NCI-H748 (cell line): ENCODE measurements around the gene GABRB2.
"Not testable (repeated sequence)": the region's sequence is repeated elsewhere in the genome, so short reads cannot be mapped to it uniquely, and the experiment has no call there.

Experiments
- DNase-seq: peaks from one replicate; lab custom pipeline; 2025; ENCODE audit not compliant: unreplicated experiment; lab: John Stamatoyannopoulos, UW

Gene GABRB2

DNA sequence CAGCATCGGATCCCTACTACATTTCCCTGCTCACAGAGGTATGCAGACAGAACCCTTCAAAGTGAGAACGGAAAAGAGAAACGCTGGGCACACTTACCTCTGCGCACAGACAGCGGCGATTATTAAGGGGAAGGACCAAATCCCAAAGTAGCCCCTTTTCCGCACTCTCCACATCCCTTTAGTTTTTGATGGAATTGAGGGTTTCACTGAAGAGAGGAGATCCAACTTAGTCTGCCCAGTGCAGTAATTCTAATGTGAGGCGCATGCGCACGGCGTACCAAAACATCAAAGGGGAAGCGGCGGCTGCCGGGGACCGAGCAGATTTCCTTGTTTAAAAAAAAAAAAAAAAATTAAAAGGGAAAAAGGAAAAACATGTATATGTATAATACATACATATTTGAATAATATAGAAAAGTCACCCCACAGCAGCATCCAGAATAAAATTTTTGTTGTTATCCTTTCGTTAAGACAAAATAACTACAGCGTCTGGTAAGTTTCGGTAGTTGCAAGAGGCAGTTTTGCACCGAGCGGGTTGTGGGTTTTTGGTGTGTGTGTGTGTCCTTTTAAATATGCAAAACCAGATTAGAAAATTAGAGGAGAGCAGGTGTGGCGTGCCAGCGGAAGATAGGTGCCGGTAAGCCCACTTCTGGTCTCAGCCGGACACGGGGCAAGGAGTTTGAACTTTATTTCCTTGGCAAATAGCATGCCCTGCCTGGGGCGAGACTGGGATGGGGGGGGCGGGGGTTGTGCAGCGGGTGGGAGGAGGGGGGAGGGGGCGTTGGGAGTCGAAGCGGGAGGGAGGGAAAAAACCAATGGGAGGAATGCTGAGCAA lies at the start of gene GABRB2:
TSS of gene GABRB2 (minus strand) at position 256 of the 832 bp plus-strand sequence. CDS start at position 174, 82 bp downstream.
- peak; percentile 65 for DNase-seq

DNA sequence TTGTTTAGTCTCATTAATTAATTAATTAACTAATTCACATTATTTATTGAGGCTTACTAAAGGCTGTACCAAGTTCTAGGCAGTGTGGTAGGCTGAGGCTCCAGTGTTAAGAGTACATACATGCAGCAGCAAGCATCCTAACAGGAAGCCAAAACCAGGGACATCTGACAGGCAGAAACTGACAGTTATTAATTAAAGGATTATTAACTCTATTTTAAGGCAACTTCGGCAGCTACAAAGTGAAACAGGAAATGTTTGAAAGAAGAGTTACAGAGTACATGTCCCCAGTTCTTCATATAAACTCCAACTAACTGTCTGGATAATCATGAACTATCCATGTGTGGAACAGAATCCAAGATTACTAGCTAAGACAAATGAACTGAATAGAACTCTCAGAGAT lies 39.3 kb upstream of the GABRB2 start:
- DNase-seq, result no peak

DNA sequence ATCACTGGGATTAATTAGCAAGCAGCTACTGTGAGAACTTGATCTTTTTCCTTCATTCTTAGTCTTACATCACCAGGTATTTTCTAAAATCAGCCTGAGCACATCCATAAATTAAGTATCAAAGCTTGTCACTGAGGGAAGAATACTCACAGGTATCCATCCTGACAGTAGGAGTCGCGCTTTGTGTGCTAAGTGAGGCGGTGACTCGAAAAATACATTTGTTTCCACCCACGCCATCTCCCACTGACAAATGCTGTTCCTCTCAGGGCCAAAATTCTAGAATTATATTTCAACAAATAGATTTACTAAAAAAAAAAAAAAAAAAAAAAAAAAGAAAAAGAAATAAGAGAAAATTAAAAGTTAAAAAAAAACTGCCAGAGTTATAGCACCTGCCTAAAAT lies 34.1 kb upstream of the GABRB2 start:
- no peak for DNase-seq

GRCh38 chr5:161572914-161573313 lies 26.4 kb upstream of the GABRB2 start:
- DNase-seq, result no peak

- DNase-seq, result no peak
Observed at GRCh38 chr5:161566081-161566480, 19.6 kb upstream of the GABRB2 start.

GRCh38 chr5:161562446-161562845 lies 15.9 kb upstream of the GABRB2 start:
- DNase-seq, result no peak

DNA sequence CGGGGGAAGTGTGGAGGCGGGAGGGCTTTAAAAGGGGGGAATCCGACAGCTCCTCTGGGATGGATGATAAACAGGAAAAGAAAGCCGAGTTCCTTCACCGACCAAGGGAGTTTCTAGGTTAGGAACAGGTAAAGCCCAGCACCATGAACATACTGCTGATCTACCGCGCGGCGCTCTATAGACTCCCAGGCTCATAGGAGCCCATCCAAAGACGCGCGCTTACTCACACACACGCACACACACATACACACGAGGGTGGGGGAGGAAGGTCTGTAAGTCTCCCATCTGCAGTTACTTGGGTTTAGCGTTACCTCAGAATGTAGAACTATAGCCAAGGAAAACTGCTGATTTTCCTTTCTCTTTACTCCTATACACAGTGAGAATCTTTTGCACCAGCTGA lies 2.6 kb upstream of the GABRB2 start:
- peak; percentile 5 for DNase-seq

GRCh38 chr5:161548487-161549094 lies 2.1 kb upstream of the GABRB2 start:
- DNase-seq, result no peak

DNA sequence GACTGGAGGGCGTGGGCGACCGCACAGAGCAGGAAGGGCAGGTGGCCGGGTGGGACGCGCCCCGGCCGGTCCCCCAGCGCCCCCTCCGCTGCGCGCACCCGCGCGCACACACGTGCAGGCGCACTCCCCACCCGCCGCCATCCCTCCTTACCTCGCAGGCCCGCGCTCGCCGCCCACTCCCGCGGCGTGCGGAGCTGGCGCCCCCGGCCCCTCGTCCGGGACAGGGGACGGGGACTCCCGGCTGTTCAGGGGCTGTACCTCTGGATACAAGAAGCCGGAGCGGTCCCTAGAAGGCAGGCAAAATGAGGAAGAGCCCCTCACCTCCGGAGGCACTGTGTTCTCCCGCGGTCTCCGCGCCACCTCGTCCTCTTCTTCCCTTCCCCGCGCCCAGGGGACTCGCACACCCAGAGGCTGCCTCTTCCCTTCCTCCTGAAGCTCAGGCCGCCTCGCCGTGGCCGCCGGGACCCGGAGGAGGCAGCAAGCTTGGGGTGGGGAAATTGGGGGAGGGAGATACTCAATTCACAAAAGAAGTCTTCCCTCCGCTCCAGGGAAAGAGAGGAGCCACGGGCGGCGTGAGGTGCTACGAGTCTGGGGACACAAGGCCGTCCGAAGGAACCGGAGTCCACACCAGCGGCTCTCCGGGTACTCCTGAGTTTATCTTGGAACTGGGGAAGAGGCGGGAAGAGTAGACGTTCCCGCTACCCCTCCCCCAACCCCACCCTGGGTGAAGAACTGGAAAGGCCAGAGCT lies 1.4 kb upstream of the GABRB2 start:
- DNase-seq, result peak; percentile 56

DNA sequence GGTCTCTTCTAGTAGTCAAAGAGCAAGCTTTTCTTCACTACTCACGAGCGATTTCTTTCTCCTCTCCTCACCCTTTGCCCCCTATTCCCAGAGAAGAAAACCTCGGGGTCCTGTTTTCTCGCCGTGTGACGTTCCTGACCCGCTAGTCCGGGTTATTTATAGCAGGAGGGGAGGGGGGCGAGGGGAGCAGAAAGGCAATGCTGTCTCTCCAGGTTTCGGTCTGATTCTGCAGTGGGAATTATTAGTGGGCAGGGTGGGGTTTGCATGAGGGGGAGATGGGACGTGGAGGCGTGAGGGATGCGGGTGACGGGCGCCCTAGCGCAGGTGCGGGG lies 847 bp upstream of the GABRB2 start:
- DNase-seq, result no peak

GRCh38 chr5:161546095-161546469 lies 443 bp downstream of the GABRB2 start:
- DNase-seq, result peak; percentile 25

- no peak for DNase-seq
Observed at GRCh38 chr5:161545344-161546094, 1.0 kb downstream of the GABRB2 start.

GRCh38 chr5:161544350-161544765 lies 2.2 kb downstream of the GABRB2 start:
- DNase-seq, result peak; percentile 60

GRCh38 chr5:161539016-161539415 lies 7.5 kb downstream of the GABRB2 start:
- no peak for DNase-seq

- no peak for DNase-seq
Observed at GRCh38 chr5:161535762-161536161, 10.8 kb downstream of the GABRB2 start.

- no peak for DNase-seq
Observed at GRCh38 chr5:161530700-161531099, 15.8 kb downstream of the GABRB2 start.

DNA sequence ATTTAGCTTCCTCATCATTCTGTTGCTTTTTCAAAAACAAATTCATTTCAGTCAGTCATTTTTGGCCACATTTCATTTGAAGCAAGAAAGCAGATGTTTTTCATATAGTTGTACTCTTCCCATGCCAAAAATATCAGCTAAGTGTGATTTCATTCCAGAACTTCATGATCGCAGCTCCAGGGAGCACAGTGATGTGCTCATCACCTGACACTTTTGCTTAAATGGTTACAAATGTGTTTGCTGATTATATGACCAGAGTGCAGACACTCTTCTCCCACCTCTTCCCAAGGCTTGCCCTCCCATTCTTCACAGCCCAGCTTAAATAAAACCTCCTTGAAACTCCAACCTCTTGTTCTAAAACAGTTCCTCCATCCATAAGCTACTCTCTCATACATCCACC lies 32.6 kb downstream of the GABRB2 start:
- DNase-seq, result no peak

DNA sequence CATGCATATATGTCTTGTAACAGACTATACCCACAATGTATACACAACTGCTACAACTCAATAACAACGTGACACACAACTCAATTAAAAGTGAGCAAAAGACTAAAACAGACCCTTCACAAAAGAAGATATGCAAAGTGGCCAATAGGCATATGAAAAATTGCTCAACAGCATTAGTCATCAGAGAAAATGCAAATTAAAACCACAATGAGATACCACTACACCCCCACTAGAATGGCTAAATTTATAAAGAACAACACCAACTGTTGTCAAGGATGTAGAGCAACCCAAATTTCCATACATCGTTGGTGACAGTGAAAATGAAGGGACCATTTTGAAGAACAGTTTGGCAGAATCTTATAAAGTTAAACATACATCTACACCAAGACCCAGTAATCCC lies 38.9 kb downstream of the GABRB2 start:
- no peak for DNase-seq

GRCh38 chr5:161505160-161505559 lies 41.4 kb downstream of the GABRB2 start:
- DNase-seq, result not testable (repeated sequence)

DNA sequence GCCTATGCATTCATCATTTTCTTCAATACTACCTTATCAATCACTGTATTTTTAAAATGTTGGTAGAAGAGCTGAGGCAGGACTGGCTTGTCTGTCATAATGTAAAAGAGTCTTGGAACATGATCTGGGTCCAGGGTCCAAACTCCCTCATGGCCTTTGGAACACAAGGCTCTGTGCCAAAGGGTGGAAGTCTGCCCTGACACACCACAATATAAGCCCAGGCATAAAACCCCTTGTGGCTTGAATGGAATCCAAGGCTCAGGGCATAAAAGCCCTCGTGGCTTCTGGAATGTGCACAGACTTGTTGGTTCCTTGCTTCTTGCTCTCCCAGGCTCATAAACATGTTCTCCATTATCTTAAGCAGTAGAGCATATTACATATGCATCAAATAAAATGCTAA lies 48.0 kb downstream of the GABRB2 start:
- DNase-seq, result no peak

GRCh38 chr5:161483721-161484120 lies 62.8 kb downstream of the GABRB2 start:
- no peak for DNase-seq
